NCI-H446 treated with DMSO at 0.1 percent for 48 hours (cell line): Measurements from ENCODE around the gene KCNK7.
A peak's percentile ranks its signal among the peaks of the same experiment; 100 is the strongest.
"Not testable (repeated sequence)": the region's sequence is repeated elsewhere in the genome, so short reads cannot be mapped to it uniquely, and the experiment has no call there.

Experiments used
- DNase-seq: peaks from one replicate; lab custom pipeline; 2025; lab: John Stamatoyannopoulos, UW

Gene KCNK7

DNA sequence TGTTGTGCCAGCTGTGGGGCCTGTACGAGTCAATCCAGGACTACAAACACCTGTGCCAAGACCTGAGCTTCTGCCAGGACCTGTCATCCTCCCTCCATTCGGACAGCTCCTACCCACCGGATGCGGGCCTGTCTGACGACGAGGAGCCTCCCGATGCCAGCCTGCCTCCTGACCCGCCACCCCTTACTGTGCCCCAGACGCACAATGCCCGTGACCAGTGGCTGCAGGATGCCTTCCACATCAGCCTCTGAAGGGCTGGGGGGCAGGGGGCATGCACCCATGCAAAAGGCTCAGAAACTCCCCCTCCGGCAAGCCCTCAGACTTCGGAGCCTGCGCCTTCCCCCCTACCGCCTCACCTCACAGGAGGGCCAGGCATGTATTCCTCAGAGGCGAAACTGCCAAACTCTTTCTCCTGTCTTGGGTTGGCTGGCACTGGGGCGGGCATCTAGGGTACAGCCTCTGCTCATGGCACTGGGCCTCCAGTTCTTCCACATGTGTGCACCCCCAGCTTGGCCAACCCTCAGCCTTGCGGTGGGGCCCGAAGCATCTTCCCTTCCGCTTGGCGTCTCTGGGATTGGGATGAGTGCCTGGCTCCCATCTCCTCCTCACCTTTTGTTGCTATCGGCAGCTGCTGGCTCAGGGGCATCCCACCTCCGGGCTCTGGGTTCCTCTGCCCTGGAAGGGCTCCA, 22.1 kb downstream of the KCNK7 start:
- DNase-seq: no peak

DNA sequence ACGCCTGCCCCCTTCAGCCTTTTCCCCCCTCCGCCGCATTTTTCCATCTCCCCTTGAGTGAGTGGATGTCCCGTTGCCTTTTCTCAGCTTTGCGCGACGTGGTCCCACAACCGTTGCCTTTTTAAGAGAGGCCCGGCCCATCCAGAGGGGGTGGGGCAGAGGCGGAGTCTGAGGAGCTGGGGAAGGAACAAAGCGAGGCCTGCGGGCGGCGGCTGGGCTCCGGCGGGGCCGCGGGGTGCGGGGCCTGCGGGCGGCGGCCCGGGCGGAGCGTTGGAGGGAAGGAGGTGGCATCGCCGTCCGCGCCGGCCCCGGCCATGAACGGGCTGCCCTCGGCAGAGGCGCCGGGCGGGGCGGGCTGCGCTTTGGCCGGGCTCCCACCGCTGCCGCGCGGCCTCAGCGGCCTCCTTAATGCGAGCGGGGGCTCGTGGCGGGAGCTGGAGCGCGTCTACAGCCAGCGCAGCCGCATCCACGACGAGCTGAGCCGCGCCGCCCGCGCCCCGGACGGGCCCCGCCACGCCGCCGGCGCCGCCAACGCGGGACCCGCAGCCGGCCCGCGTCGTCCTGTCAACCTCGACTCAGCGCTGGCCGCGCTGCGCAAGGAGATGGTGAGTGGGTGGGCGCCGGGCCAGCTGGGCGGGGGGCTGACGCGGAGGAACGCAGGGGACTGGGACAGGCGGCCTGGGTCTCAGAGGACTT, 23.1 kb downstream of the KCNK7 start, which contains the start of gene FAM89B:
FAM89B (plus strand) TSS at position 183 of the 696 bp plus-strand sequence; CDS start at position 315, 132 bp downstream.
- peak; percentile 61 for DNase-seq

DNA sequence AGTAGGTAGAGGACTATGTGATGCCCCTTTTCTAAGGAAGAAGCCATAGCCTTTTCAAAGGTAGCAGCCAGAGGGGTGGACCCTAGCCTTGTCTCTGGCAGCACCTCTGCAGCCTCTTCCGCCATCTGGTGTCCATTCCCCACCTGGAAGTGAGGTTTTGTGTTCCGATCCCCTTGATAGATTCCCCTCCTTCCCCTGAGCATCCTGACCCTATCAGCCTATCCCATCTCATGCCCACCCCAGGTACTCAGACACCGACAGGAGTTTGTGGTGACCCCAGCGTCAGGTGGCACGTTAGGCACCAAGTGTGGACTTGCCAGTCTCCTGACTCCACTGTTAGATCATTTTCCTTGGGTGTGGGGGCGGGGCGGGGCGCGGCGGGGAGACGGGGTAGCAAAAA, 23.7 kb downstream of the KCNK7 start:
- no peak for DNase-seq

DNA sequence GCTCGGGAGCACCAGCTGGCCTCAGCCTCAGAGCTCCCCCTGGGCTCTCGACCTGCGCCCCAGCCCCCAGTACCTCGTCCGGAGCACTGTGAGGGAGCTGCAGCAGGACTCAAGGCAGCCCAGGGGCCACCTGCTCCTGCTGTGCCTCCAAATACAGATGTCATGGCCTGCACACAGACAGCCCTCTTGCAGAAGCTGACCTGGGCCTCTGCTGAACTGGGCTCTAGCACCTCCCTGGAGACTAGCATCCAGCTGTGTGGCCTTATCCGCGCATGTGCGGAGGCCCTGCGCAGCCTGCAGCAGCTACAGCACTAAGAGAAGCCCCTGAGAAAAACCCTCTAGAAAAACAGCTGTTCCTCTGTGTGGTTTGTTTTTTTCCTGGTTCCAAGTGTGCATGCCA, 24.2 kb downstream of the KCNK7 start:
- DNase-seq: no peak

DNA sequence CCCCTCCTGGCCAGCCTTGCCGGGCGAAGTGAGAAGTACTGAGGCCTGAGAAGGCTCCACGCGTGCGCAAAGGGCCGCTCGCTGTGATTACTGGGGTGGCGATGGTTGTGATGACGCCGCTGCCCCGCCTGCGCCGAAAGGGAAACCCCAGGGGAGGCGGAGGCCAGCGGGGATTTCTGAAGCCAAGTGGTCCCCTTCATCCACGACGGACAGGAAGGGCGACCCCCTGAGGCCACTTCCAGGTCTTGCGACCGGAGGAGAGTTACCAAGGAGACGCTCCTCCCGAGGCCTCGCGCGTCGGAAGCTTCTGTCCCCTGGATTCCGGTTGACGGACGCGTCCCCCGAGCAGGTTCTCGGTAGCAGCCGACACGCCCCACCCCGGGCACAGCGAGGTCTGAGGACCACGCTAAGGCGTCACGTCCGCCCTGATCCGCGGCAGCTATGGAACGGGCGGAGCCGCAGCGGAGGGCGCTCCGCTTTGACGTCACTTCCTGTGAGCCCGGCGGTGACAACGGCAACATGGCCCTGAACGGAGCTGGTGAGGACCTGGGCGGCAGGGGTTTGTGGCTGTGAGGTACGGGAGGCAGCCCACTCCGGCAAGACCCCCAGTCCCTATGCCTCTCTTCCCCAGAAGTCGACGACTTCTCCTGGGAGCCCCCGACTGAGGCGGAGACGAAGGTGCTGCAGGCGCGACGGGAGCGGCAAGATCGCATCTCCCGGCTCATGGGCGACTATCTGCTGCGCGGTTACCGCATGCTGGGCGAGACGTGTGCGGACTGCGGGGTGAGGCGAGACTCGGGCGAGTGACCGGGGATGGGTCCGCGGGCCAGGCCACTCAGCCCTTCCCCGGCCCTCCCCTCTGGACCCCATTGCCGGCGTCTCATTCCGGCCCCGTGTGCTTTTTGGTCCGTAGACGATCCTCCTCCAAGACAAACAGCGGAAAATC, 25.4 kb downstream of the KCNK7 start, which contains the start of gene ZNRD2:
ZNRD2 (plus strand) TSS at position 505 of the 946 bp plus-strand sequence; CDS start at position 520, 15 bp downstream.
- DNase-seq: peak; percentile 97

DNA sequence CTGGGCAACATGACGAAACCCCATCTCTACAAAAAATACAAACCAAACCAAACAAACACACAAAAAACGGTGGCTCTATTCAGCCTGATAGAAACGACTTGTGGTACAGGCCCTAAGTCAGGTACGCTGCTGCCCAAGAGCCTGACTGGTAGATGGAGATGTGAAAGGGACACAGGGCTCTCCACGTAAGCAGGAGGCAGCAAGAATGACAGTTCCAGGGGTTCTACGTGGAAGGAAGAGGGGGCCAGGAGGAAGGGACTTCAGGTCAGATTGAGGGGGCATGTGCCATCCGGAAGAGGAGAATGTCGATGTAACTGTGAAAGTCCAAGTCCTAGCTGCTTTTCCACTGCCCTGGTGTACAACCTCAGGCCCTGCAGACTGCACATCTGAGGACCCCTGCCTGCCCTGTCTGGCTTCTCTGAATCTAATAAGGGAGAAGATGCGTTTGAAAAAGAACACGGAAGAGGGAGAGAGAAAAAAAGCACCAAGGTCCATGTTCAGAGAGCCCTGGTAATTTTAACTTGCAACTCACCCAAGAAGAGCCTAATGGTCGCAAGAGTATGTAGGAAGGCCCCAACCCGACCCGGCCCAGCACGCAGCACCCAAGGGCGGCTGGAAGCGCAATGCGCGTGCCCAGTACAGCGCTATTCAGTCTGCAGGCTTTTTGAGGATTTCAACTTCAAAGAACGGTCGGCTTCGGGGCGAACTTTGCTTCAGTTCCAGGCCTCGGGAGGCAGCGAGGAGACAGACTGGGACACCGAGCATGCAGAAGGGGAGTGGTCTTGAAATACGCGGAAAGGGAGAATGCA, 26.2 kb downstream of the KCNK7 start:
- DNase-seq: no peak

DNA sequence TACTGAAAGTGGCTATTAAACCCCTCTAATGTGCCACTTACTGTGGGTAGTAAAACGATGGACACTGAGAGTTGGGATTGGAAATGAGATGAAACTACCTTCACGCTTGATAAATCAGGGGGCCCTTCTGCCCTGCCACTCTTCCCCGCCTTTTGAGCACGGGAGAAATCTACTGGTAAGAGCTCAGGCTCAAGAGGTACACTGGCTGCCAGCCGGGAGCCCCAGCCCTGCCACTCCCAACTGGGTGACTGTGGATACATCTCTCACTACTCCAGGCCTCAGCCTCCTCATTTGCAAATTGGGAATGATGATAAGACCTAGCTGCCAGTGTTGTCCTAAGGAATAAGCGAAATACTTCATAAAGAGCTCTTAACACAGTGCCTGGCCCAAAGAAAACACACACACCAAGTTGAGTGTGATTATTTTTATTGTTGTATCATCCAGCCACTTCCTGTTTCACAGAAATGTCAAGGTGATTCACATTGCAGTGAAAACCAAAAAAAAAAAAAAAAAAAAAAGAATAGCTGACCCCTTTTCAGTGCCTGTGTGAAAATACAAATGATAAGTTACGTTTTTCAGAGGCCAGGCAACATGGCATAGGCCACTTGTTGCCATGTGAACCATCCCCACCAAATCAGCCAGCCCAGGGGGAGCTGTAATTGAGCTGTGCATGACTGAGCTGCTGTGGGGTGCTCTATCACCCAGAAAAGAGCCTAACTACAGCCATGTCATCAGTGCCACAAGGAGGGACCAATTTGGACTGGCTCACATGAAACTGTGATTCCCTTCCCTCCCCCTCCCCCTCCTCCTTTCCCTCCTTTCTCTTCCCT, 29.8 kb downstream of the KCNK7 start:
- no peak for DNase-seq

DNA sequence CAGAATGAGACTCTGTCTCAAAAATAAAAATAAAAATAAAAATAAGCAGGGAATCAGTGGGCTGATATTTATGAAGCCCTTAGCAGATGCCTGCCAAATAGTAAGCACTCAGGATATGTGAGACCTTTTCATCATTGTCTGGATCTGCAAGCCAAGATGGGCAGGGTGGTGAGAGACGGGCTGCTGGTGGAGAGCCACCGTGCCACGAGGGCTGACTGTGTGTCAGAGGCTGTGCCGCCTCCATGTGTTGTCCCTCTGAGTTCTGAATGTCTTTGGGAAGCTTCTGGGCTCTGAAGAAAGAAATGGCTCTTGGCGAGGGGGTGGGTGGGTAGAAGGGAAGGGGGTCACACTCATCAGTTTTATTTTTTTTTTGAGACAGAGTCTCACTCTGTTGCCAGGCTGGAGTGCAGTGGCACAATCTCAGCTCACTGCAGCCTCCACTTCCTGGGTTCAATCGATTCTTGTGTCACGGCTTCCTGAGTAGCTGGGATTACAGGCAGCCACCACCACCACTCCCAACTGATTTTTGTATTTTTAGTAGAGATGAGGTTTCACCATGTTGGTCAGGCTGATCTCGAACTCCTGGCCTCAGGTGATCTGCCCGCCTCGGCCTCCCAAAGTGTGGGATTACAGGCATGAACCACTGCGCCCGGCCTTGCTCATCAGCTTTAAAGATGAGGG, 30.6 kb downstream of the KCNK7 start:
- DNase-seq: not testable (repeated sequence)

DNA sequence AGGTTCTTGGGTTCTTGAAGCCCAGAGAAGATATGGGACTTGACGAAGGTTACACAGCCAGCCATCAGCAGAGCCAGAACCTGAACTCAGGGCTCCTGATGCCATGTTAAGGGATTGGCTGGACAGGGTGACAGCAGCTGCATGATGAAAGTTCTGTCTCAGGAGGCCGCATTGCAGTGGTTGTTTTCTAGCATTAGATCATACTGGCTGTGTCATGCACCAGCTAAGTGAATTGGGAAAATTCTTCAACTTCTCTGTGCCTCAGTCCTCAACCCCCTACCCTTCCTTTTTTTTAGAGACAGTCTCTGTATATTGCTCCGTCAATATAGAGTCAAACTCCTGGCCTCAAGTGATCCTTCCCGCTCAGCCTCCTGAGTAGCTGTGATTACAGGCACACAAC, 32.0 kb downstream of the KCNK7 start:
- no peak for DNase-seq

DNA sequence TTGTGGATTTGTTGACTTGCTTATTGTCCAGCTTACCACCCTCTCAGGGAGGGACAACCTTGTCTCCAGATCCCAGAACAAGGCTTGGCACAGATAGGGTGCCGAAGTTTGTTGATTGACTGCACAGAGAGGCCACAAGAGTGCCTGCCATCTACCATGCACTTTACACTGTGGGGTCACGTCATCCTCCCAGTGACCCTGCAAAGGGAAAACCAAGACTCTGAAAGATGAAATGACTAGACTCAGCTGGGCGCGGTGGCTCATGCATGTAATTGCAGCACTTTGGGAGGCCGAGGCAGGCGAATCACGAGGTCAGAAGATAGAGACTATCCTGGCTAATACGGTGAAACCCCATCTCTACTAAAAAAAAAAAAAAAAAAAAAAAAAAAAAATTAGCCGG, 32.8 kb downstream of the KCNK7 start:
- DNase-seq: no peak

DNA sequence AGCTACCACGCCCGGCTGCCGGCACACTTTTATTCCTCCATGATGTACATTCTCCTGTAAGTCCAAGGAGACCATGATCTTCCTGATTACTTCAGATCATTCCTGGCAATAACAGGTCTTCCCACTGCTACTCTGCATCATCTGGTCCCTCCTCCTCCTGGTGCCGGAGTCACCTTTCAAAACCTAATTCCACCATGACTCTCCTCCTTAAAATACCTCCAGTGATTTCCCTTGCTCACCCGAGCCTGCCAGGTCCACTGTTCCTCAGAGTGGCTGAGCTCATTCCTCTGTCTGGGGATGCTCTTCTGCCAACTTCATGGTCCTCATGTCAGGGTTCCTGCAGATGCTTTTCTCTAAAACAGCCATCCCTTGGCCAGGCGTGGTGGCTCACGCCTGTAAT, 33.6 kb downstream of the KCNK7 start:
- no peak for DNase-seq

DNA sequence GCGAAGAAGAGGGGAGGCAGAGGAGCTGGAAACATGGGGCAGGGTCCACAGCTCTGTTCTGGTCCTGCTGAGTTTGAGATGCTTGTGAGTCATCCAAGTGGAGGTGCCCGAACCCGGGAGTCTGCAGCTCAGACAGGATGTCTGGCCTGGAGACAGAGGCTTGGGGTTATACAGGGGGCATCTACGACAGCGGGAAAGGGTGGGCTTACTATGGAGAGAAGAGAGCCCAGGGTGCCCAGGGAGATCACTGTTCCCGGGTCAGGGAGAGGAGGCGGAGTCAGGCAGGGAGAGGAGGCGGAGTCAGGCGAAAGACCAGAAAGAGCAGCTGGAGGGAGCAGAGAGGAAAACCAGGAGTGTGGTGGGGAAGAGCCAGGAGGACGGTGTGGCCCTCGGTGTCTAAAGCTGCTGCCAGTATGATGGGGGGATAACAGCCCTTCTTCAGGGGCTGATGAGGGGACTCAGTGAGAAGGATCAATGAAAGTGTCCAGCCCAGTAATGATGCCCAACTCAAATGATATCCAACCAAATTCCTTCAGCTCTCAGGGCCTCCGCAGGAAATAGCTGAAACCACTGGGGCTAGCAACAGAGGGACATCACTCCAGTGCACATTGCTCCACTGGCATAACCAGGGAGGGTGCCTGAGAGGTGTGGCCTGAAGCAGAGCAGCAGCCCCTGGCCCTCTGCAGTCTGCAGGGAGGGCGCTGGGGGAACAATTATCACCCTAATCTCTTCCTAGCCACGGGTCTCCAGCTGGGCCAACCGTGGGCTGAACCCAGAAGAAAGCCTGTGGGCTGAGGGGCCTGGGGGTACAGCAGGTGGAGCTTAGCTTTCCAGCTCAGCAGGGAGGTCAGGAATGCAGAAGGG, 34.8 kb downstream of the KCNK7 start:
- peak; percentile 64 for DNase-seq

DNA sequence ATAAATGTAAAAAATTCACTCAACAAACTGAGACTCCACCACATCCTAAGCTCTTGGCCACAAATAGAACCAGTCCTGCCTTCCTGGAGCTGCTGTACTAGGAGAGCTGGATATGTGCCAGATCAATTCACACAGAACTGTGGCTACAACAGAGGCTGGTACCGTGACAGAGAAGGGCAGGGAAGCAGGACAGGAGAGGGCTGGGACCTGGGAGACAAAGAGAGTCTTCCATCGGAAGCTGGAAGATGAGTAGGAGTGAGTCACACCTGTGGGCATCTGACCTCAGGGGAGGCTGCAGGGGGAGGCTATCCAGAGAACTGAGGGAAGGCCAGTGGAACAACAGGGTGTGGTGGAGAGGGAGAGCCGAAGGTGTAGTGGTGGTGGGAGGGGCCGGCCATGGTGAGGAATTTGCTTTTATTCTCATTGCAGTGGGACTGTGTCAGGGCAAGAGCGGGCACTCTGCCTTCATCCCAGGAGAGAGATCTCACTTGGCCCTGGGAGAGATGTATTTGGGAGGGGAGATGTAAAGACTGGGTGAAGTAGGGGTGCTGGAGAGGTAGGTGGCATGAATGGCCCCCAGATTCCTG, 35.6 kb downstream of the KCNK7 start:
- DNase-seq: peak; percentile 73

DNA sequence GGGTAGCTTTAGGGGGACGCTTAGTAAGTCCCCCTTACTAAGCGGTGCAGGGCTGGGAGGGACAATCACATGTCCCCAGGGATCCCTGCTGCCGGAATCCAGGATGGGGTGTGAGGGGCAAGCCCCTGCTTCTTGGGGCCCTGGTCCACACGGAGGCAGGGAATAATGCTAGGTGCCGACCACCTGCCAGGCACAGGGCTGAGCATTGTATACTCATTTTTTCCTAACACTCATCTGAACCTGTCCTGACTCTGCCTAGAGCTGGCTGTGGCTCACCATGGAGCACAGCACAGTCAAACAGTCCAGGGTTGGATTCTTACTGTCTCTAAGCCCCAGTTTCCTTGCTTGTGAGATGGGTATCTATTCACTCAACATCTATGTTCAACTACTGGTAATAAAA, 36.1 kb downstream of the KCNK7 start:
- peak; percentile 73 for DNase-seq

DNA sequence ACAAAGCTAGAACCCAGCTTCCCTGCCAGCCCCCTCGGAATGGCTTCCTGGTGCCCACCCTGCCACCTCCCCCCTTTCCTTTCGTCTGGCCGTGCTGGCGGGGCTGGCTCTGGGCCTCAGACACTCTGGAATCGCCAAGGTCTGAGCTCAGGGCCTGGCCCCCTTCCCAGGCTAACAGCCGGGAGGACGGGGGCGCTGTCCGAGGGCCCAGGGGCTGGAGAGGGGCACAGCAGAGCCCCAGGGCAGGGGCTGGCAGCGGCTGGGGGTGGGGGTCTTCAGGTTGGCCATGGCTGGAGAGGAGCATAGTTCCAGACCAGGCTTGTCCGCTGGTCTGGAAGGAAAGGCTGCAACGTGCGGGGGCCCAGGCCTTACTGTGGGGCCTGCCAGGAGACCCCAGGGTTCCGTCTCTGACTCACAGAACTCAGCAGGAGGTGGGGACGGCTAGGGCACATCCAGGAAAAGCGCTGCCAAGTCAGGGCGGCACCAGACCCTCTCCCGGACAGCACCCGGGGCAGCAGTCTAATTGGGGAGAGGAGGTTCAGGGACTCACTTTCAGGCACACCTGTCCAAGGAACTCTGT, 36.6 kb downstream of the KCNK7 start:
- DNase-seq: peak; percentile 81

DNA sequence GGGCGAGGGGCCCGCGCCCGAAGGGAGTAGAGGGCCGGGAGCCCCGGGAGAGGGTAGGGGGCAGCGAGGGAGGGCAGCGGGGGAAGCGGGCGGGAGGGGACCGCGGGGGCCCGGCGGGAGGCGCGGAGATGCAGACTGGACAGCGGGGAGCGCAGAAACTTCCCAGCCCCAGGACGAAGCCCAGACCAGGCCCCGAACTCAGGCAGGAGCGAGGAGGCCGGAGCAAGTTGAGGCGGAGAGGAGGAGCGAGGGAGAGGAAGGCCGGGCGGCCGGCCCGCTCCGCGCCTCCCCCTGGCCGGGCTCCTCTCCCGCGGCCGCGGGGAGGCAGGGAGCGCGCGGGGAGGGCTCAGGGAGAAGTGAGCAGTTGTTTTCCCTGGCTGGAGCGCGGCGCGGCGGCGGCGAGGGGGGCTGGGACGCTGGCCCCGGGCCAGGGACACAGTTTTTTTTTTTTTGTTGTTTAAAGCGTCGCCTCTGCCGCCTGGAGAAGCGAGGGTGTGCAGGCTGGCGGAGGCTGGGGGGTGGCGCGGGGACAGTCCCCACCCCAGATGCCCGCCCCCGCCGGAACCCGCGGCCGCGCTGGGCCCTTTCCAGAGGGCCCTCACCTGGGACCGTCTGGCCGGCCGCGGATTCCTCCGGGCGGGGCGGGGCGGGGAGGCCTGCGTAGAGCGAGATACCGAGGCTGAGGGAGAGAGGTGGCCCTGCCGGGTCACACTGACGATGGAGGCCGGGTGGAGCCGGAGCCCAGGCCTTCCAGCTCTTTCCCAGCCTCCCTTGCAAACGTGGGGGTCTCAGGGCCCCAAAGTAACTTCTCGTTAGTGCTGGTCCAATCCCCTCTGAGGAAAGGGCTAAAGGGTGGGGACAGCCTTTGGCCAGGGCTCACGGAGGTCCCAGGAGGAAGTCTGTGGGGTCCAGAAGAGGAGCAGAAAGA, 37.3 kb downstream of the KCNK7 start, which contains the start of gene LTBP3:
LTBP3 (minus strand) TSS at position 358 of the 928 bp plus-strand sequence. CDS start 400 bp downstream, outside the sequence.
- peak; percentile 58 for DNase-seq
